Natural killer cell treated with Interleukin-12 subunit alpha and Interleukin-12 subunit beta and Interleukin-15 and Interleukin-18, amount 100 ng/mL, for 72 hours (primary cell): ENCODE measurements around the gene NELFA. TPM values are rescaled to one million over a fixed set of nuclear protein-coding genes. Genes with fewer than 3 reads are reported as not detected.

Experiments used
- ATAC-seq, 2 donors: fragments of 150-1000 bp; cut with Tn5 transposase in 1 of 2; sonication (Bioruptor Pico), chemical (Tn5 transposase) in 1 of 2; 2 replicates each; pipeline ENCODE4 v1.10.0; 2021
- DNase-seq: peaks from one replicate; pipeline ENCODE4 v3.0.0; 2022; ENCODE audit warnings: low spot score
- H3K27ac Mint-ChIP-seq, 2 donors: 1 replicate in 1 of 2; 2 replicates in 1 of 2; pipeline ENCODE4 v1.8.0; 2022; ENCODE audit warnings: mixed read lengths in 2 of 2, mild to moderate bottlenecking in 1 of 2, moderate library complexity in 1 of 2
- H3K27me3 Mint-ChIP-seq, 2 donors: 1 replicate in 1 of 2; 2 replicates in 1 of 2; pipeline ENCODE4 v1.8.0; 2022; ENCODE audit warnings: mixed read lengths in 2 of 2
- H3K36me3 Mint-ChIP-seq: one replicate; pipeline ENCODE4 v1.8.0; 2022; ENCODE audit warnings: mixed read lengths
- H3K4me1 Mint-ChIP-seq, 2 donors: 1 replicate in 1 of 2; 2 replicates in 1 of 2; pipeline ENCODE4 v1.8.0; 2022; ENCODE audit warnings: low read depth in 2 of 2, mixed read lengths in 2 of 2, mild to moderate bottlenecking in 1 of 2
- H3K4me3 Mint-ChIP-seq: one replicate; pipeline ENCODE4 v1.8.0; 2022; ENCODE audit warnings: mixed read lengths
- H3K9me3 Mint-ChIP-seq: 2 replicates; pipeline ENCODE4 v1.8.0; 2022; ENCODE audit warnings: mixed read lengths
- total RNA-seq, 2 donors: library from RNA; stranded (reverse); gene quantifications; one replicate each; pipeline ENCODE4 v1.2.3, GENCODE V29; 2022

The NELFA gene
- total RNA-seq, 2 donors from 2014 or later, result 29.6 to 59.3 TPM

DNA sequence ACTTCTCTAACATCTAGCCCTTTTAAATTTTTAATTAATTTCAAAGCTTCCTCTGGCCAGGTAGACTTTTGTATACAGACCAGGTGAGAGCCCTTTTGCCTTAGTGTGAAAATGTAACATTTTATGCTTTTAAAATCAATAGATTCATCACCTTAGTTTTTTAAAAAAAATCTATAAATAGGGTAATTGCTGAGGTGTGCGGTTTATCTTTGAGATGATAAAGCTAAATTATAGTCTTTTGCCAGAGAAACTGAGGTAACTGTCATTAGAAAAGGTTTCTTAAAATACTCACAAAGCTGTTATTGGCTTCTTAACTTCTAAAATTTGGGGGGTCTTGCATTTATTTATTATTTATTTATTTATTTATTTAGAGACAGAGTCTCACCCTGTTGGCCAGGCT is 62.9 kb downstream of the NELFA start:
- H3K9me3 Mint-ChIP-seq, result no peaks in the 10 kb centered on the region
- DNase-seq (no peak), ATAC-seq (no peak)
- H3K27ac Mint-ChIP-seq, result no peak overlapping the region
- H3K36me3 Mint-ChIP-seq, result peaks cover 5% of the 10 kb centered on the region
- peaks cover 9 to 12% of the 10 kb centered on the region in 2 donors for H3K4me1 Mint-ChIP-seq
- no peak overlapping the region for H3K4me3 Mint-ChIP-seq
- H3K27me3 Mint-ChIP-seq, result no peaks in the 10 kb centered on the region

DNA sequence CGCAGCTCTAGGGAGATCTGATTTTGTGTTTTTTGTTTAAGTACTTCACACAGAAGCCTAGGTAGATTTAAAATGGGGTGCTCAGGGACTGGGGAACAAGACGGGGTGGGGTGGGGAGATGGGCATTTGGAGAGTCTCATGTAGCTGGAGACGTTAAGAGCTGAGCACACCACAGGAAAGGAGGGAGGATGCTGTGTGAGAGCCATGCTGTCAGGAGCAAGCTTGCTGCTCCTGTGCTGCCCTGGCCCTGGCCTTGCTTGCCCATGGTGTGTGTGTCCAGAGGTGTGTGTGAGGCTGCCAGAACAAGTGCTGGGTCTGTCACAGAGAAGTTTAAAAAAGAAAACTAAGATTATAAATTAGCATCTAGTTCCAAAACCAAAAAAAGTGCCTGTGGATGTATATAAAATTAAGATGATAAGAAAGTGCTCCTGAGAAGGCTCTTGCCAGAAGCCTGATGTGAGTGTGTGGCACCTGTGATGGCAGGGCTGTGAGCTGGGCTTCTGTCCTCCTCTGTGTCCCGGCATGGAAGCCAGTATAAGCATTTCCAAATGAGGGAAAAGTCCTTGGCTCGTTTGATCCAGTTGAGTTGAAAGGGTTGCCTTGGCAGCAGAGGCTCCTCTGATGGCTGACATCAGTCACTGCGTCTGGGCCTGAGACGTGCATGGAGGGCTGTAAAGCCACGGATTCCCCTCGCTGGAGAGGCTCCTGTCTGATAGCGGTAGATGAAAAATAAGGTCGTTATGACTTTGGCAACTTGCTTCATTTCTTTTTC is 63.5 kb downstream of the NELFA start:
- DNase-seq (no peak), ATAC-seq (no peak)
- Mint-ChIP-seq H3K4me1 (peaks cover 9 to 12% of the 10 kb centered on the region in 2 donors), H3K9me3 (no peaks in the 10 kb centered on the region), H3K27me3 (no peaks in the 10 kb centered on the region), H3K4me3 (no peak overlapping the region), H3K27ac (no peak overlapping the region), H3K36me3 (peaks cover 5% of the 10 kb centered on the region)

GRCh38 chr4:1943928-1944327 is 64.8 kb downstream of the NELFA start:
- ATAC-seq (no peak), DNase-seq (no peak)
- H3K4me3 Mint-ChIP-seq, result no peak overlapping the region
- peaks cover 5 to 8% of the 10 kb centered on the region in 2 donors for H3K4me1 Mint-ChIP-seq
- H3K9me3 Mint-ChIP-seq, result no peaks in the 10 kb centered on the region
- H3K36me3 Mint-ChIP-seq, result peaks cover 5% of the 10 kb centered on the region
- no peak overlapping the region for H3K27ac Mint-ChIP-seq
- no peaks in the 10 kb centered on the region for H3K27me3 Mint-ChIP-seq

DNA sequence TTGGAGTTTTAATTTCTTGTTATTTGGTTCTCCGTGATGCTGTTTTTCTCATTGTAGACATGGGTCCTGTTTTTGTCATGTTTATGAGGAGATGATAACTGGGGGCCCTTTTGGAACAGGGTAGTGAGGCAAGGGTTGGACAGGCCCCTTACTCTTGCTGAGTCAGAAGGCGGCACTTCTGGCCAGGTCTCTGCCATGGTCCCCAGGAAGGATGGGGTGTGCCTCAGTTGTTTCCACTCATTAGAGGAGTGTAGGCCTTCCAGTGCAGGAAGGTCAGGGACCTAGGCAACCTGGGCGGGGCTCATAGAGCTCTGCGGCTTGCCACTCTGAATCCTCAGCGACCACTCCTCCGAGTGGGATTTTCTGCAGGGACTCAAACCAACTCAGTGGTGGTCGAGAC is 68.2 kb downstream of the NELFA start:
- ATAC-seq (no peak), DNase-seq (no peak)
- H3K27ac Mint-ChIP-seq, result no peak overlapping the region
- peaks cover 5% of the 10 kb centered on the region for H3K36me3 Mint-ChIP-seq
- no peak overlapping the region for H3K4me3 Mint-ChIP-seq
- no peaks in the 10 kb centered on the region for H3K27me3 Mint-ChIP-seq
- no peaks in the 10 kb centered on the region for H3K9me3 Mint-ChIP-seq
- peaks cover 0 to 3% of the 10 kb centered on the region in 2 donors for H3K4me1 Mint-ChIP-seq

DNA sequence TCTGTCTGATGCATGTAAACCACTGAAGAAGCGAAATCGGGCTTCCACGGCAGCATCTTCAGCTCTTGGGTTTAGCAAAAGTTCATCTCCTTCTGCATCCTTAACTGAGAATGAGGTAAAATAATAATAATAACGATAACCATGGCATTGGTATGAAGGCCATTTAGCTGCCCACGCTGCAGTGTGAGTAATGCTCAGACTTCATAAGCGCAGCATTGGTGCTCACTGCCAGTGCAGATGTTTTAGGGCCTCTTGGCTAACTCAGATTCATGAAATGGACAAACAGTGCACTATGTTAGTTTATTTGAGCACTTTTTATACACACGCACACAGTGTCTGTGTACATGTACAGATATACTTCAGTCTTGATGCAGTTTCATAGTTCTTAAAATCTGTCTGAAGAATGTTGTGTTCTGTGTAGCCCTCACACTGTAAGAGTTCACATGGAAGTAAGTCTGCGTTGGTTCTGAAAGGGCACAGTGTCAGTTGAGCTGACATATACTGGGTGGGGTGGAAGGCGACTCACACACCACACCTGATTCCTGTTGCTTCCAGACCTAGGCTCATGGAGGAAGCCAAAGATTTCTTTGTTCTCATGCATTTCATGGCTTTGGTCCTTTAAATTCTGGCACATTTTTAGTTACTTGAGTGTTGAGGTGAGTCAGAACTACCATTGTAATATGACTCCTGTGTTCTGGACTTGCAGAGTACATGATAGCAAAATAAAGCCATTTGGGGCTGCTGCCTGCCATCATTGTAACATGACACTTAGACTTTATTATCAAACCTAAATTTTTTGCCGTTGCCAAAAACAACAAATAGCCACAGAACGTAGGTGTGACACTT is 68.9 kb downstream of the NELFA start:
- no peak overlapping the region for H3K27ac Mint-ChIP-seq
- H3K4me3 Mint-ChIP-seq, result no peak overlapping the region
- H3K9me3 Mint-ChIP-seq, result no peaks in the 10 kb centered on the region
- peaks cover 5% of the 10 kb centered on the region for H3K36me3 Mint-ChIP-seq
- no peaks in the 10 kb centered on the region for H3K27me3 Mint-ChIP-seq
- H3K4me1 Mint-ChIP-seq, result peaks cover 0 to 3% of the 10 kb centered on the region in 2 donors
- no peak for ATAC-seq
- no peak for DNase-seq

DNA sequence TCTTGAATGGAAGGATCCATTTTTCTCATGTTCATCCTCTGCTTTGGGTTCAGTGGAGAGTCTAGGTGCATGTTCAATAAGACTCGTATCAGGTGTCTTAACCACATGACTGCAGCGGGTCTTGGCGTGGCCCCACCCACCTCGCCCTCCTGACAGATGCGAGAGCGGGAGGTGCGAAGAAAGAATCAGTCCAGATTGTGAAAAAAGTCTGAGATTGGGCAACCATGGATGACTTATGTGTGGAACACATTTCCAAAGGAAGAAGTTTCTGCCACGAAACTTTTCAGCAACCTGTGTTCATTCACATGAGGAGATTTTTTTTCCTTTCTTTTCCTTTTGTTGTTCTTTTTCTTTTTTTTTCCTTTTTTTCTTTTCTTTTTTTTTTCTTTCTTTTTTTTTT is 70.7 kb downstream of the NELFA start:
- Mint-ChIP-seq H3K27ac (no peak overlapping the region), H3K4me3 (no peak overlapping the region), H3K36me3 (peaks cover 5% of the 10 kb centered on the region), H3K9me3 (no peaks in the 10 kb centered on the region), H3K4me1 (peaks cover 0 to 3% of the 10 kb centered on the region in 2 donors), H3K27me3 (no peaks in the 10 kb centered on the region)
- DNase-seq, result no peak
- ATAC-seq, result no peak

- no peak overlapping the region for H3K4me3 Mint-ChIP-seq
- H3K36me3 Mint-ChIP-seq, result peaks cover 2% of the 10 kb centered on the region
- H3K27ac Mint-ChIP-seq, result no peak overlapping the region
- DNase-seq (no peak), ATAC-seq (no peak)
- H3K9me3 Mint-ChIP-seq, result no peaks in the 10 kb centered on the region
- H3K27me3 Mint-ChIP-seq, result no peaks in the 10 kb centered on the region
- H3K4me1 Mint-ChIP-seq, result peaks cover 0 to 3% of the 10 kb centered on the region in 2 donors
Measured at GRCh38 chr4:1937550-1937949, 71.2 kb downstream of the NELFA start.

DNA sequence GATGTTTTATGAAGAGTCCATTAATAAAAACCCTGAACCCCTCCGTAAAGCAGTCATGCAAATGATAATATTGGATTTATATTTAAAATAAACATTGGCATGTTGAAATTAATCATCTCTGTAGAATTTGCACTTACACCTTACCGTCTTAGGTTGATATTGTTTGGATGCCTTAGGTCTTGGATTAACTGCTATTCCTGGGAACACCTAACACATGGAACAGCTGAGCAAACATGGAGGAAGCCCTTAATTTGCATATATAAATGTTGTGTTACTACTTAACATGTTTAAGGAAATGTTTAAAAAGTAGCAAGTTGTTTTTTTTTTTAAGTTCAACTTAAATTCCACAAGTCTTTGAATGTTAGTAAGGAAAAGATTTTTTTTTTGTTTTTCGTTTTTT is 75.1 kb downstream of the NELFA start:
- no peaks in the 10 kb centered on the region for H3K9me3 Mint-ChIP-seq
- H3K27me3 Mint-ChIP-seq, result no peaks in the 10 kb centered on the region
- ATAC-seq, result no peak
- H3K36me3 Mint-ChIP-seq, result peaks cover 10% of the 10 kb centered on the region
- H3K4me1 Mint-ChIP-seq, result peaks cover 3 to 6% of the 10 kb centered on the region in 2 donors
- no peak overlapping the region for H3K4me3 Mint-ChIP-seq
- no peak for DNase-seq
- no peak overlapping the region for H3K27ac Mint-ChIP-seq

GRCh38 chr4:1932736-1933135 is 76.0 kb downstream of the NELFA start:
- H3K9me3 Mint-ChIP-seq, result no peaks in the 10 kb centered on the region
- H3K4me3 Mint-ChIP-seq, result no peak overlapping the region
- H3K36me3 Mint-ChIP-seq, result peaks cover 10% of the 10 kb centered on the region
- no peak overlapping the region for H3K27ac Mint-ChIP-seq
- peaks cover 11 to 12% of the 10 kb centered on the region in 2 donors for H3K4me1 Mint-ChIP-seq
- DNase-seq (no peak), ATAC-seq (no peak)
- no peaks in the 10 kb centered on the region for H3K27me3 Mint-ChIP-seq

Other genes starting within 250 kb of the NELFA start
- not detected for gene FGFR3, start 215.7 kb downstream of the NELFA start, total RNA-seq
- 100 to 1,000 TPM in 1 of 2 donors, 10 to 100 TPM in 1; 64.5 to 129 TPM for gene LETM1, start 152.8 kb downstream of the NELFA start, total RNA-seq
- gene NSD2, start 137.6 kb downstream of the NELFA start, total RNA-seq, result 100 to 1,000 TPM; 127 to 375 TPM
- gene NAT8L, start 50.4 kb upstream of the NELFA start, total RNA-seq, result under 1 TPM; 0.05 to 0.08 TPM
- 10 to 100 TPM; 17.6 to 30.0 TPM for gene HAUS3, start 233.1 kb upstream of the NELFA start, total RNA-seq
- gene POLN, start 233.1 kb upstream of the NELFA start, total RNA-seq, result 1 to 10 TPM; 3.8 to 6.1 TPM